Subcutaneous adipose tissue (tissue), 4 donors: ENCODE data around the gene HOXC11. TPM values are rescaled to one million over a fixed set of nuclear protein-coding genes. Genes with fewer than 3 reads are reported as not detected.

Experiments used
- total RNA-seq, 4 donors: library from RNA; depleted of rRNA; stranded (reverse); fragments of >200 nt; gene quantifications; one replicate each; pipeline ENCODE4 v1.1.0, GENCODE V29; 2016
- TF ChIP-seq, protein P1 (sequence below): fragments of 450-650 bp; IDR thresholded peaks from one replicate; pipeline ENCODE4 v1.5.1; 2016; ENCODE audit warnings: low read depth, mild to moderate bottlenecking, control low read depth, antibody characterized with exemption, moderate library complexity

The HOXC11 gene
- total RNA-seq, 4 donors from 2014 or later: 0.38 to 0.51 (median 0.44) TPM; not detected in 1

DNA sequence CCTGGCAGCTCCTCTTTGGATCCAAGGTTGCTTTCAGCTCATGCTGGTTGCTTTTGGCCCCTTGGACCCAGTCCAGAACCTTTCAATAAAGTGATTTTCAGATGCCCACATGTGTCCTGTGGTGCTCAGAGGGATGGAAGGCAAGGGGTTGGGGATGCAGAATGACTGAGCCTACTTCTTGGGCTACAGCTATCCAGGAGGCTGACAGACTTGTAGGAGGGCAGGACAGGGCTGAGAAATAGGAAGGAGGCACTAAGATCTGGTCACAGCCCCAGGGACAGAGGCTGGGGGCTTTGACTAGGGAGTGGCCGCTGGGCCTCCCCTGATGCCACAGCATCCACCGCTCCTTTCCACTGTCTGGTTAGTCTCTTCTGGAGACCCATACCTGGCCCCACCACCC is 1.2 kb upstream of the HOXC11 start:
- TF ChIP-seq, protein P1, sequence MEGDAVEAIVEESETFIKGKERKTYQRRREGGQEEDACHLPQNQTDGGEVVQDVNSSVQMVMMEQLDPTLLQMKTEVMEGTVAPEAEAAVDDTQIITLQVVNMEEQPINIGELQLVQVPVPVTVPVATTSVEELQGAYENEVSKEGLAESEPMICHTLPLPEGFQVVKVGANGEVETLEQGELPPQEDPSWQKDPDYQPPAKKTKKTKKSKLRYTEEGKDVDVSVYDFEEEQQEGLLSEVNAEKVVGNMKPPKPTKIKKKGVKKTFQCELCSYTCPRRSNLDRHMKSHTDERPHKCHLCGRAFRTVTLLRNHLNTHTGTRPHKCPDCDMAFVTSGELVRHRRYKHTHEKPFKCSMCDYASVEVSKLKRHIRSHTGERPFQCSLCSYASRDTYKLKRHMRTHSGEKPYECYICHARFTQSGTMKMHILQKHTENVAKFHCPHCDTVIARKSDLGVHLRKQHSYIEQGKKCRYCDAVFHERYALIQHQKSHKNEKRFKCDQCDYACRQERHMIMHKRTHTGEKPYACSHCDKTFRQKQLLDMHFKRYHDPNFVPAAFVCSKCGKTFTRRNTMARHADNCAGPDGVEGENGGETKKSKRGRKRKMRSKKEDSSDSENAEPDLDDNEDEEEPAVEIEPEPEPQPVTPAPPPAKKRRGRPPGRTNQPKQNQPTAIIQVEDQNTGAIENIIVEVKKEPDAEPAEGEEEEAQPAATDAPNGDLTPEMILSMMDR: no peak

DNA sequence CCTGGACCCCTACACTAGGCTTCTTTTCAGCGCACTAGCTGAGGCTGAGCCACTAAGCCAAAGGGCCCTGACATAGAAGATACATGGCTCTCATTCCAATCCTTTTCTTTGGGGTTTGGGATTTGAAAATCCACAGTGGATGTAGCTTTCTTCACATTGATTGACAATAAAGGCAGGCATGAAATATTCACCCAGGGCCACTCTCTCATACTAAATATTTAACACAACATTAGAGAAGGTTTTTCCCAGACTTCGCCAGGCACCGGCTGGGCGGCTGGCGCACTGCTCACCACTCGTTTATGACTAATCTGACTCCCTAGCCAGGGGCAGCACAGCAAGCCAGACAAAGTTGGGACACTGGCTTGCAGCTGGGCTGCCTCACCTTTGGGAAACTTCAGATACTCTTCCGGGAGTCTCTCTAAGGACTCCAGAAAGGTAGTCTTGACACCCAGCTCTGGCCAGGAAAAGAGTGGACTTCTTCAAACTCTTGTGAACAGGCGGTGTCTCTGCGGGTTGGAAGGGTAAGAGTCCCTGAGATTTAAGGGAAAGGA is 699 bp upstream of the HOXC11 start:
- TF ChIP-seq, protein P1: no peak

DNA sequence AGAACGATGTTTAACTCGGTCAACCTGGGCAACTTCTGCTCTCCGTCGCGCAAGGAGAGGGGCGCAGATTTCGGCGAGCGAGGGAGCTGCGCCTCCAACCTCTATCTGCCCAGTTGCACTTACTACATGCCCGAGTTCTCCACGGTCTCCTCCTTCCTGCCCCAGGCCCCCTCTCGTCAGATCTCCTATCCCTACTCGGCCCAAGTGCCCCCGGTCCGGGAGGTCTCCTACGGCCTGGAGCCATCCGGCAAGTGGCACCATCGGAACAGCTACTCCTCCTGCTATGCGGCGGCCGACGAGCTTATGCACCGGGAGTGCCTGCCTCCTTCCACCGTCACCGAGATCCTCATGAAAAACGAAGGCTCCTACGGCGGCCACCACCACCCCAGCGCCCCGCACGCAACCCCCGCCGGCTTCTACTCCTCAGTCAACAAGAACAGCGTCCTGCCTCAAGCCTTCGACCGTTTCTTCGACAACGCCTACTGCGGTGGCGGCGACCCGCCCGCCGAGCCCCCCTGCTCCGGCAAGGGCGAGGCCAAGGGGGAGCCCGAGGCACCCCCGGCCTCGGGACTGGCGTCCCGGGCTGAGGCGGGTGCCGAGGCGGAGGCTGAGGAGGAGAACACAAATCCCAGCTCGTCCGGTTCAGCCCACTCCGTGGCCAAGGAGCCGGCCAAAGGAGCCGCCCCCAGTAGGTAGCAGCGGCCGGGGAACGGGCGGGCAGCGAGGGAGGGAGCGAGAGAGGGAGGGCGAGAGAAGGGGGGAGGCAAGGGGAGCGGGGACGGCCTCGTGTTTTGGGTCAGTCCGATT is 513 bp downstream of the HOXC11 start:
- TF ChIP-seq, protein P1: no peak

DNA sequence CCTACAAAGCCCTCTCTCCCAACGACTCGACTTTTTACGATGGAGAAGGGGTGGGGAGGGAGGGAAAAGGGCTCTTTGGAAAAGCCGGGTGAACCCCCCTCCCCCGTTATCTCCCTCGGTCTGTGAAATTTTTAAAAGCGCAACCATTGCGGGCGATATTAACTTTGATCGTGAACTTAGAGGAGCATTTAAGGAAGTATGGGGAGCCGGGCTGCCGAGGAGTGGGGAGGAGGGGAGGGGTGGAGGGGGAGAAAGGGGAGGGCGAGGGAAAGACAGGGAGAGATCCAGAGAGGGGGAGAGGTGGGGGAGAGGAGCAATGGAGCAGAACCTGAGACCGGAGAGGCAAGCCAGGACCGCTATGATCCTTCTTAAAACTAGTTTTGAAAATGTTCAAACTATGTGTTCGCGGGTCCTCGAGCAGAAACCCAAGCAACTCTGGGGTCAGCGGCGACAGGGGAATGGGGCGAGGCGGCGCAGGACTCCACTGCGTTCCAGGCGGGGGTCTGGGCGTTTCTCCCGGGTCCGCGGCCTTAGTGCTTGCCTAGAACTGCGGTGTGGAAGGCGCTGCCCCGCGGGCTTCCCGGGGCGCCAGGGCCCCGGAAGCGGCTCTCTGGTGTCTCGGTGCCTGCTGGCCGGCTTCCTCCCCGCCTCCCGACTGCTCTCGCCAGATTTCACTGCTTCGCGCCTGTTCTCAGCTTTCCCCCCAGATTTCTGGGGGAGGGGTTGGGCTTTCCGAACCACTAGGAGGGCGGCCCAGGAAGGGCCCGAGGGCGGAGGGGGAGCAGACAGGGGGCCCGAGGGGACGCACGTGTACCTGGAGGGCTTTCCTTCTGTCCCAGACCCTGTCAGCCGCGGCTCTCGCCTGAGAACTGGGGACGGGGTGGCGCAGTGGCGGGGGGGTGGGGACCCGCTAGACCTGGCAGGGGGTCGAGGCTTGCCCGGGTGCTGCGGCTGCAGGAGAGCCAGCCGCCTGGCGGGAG is 1.4 kb downstream of the HOXC11 start, which contains the start of gene HOTAIR:
TSS of gene HOTAIR (minus strand) at position 871 of the 980 bp plus-strand sequence.
- TF ChIP-seq, protein P1: no peak

DNA sequence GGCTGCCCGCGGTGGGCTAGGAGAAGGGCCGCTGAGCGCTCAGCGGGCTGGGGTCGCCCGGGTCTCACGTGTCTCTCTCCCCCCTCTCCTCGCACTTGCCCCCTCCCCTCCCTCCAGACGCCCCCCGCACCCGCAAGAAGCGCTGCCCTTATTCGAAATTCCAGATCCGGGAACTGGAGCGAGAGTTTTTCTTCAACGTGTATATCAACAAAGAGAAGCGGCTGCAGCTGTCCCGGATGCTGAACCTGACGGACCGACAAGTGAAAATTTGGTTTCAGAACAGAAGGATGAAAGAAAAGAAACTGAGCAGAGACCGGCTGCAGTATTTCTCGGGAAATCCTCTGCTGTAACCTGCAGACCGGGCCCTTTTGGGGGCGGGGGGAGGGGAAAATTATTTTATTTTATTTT is 2.1 kb downstream of the HOXC11 start:
- TF ChIP-seq, protein P1: no peak

DNA sequence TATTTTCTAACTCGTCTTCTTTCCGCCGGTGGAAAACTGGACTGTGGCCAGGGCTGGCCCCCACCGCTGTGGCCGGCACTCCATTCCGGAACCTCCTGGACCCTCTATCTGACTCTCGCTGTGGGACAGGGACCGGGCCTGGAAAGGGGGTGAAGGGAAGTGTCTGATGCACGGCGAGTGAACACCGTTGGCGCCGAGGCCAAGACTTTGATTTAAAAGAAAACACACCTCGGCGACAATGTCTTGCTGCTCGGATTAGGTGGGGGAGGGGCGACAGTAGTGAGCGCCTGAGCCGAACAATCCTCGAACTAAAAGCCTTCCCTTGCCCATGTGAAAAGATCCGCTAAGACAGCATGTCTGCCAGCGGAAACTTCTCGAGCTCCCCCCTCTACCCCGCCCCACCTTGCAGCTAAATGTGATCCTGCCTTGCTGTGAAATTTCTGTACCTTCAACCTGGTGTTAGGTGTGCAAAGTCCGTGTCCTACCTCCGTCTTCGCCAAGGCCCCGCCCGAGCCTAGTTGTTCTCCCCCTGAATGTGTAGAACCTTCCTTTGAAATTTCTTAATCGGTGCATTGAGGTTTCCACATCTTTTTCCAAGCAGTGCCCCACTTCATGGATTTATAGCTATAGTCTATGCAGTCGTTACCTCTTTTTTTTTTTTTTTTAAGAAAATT is 2.7 kb downstream of the HOXC11 start:
- TF ChIP-seq, protein P1: no peak
